Measurements from ENCODE around the gene GLT8D1. TPM values are rescaled to one million over a fixed set of nuclear protein-coding genes. Genes with fewer than 3 reads are reported as not detected.
"Not testable (repeated sequence)": the region's sequence is repeated elsewhere in the genome, so short reads cannot be mapped to it uniquely, and the experiment has no call there.

GLT8D1 gene
- total RNA-seq, 1 experiment from 2014 or later: 82.7 TPM

- DNase-seq (ENCODE audit: low spot score): no peak
These were observed 25.8 kb downstream of the GLT8D1 start for GRCh38 chr3:52679811-52680210.

GRCh38 chr3:52679199-52679538 is 26.4 kb downstream of the GLT8D1 start:
- DNase-seq (ENCODE audit: low spot score): no peak

GRCh38 chr3:52678265-52679198 is 27.1 kb downstream of the GLT8D1 start:
- DNase-seq (ENCODE audit: low spot score): no peak

- DNase-seq (ENCODE audit: low spot score): not testable (repeated sequence)
These were observed 29.4 kb downstream of the GLT8D1 start for GRCh38 chr3:52676201-52676600.

- no peak for DNase-seq (ENCODE audit: low spot score)
These were observed 33.9 kb downstream of the GLT8D1 start for GRCh38 chr3:52671676-52672075.

- peak; percentile 98 for DNase-seq (ENCODE audit: low spot score)
These were observed 34.7 kb downstream of the GLT8D1 start for GRCh38 chr3:52670621-52671521.

GRCh38 chr3:52663098-52663497 is 42.5 kb downstream of the GLT8D1 start:
- DNase-seq (ENCODE audit: low spot score): no peak

GRCh38 chr3:52660046-52660445 is 45.5 kb downstream of the GLT8D1 start:
- DNase-seq (ENCODE audit: low spot score): no peak

GRCh38 chr3:52655895-52656294 is 49.7 kb downstream of the GLT8D1 start:
- no peak for DNase-seq (ENCODE audit: low spot score)

GRCh38 chr3:52651592-52651991 is 54.0 kb downstream of the GLT8D1 start:
- DNase-seq (ENCODE audit: low spot score): no peak

GRCh38 chr3:52650439-52650838 is 55.2 kb downstream of the GLT8D1 start:
- DNase-seq (ENCODE audit: low spot score): no peak

GRCh38 chr3:52649461-52650210 is 56.0 kb downstream of the GLT8D1 start:
- no peak for DNase-seq (ENCODE audit: low spot score)

GRCh38 chr3:52645549-52645948 is 60.0 kb downstream of the GLT8D1 start:
- DNase-seq (ENCODE audit: low spot score): no peak

Other genes with a start within 250 kb of the GLT8D1 start
- not detected in 2 replicates for gene STAB1, start 210.5 kb downstream of the GLT8D1 start, total RNA-seq (2014; rRNA removed; shearing (Covaris generic))
- 44.5 and 46.9 TPM in 2 replicates for gene NT5DC2, start 171.9 kb downstream of the GLT8D1 start, total RNA-seq (2014; rRNA removed; shearing (Covaris generic))
- 1.5 and 102 TPM in 2 replicates for gene UQCC5, start 169.2 kb downstream of the GLT8D1 start, total RNA-seq (2014; rRNA removed; shearing (Covaris generic))
- 17.3 and 17.4 TPM in 2 replicates for gene PBRM1, start 19.9 kb downstream of the GLT8D1 start, total RNA-seq (2014; rRNA removed; shearing (Covaris generic))
- 75.7 and 81.7 TPM in 2 replicates for gene GNL3, start 19.8 kb downstream of the GLT8D1 start, total RNA-seq (2014; rRNA removed; shearing (Covaris generic))
- 153 and 208 TPM in 2 replicates for gene SPCS1, start 315 bp upstream of the GLT8D1 start, total RNA-seq (2014; rRNA removed; shearing (Covaris generic))
- 9.0 and 10.9 TPM in 2 replicates for gene NEK4, start 65.1 kb upstream of the GLT8D1 start, total RNA-seq (2014; rRNA removed; shearing (Covaris generic))
- gene ITIH1, start 71.8 kb upstream of the GLT8D1 start, total RNA-seq (2014; rRNA removed; shearing (Covaris generic)): not detected in 2 replicates
- gene ITIH3, start 89.0 kb upstream of the GLT8D1 start, total RNA-seq (2014; rRNA removed; shearing (Covaris generic)): not detected in 2 replicates
- gene ITIH4, start 124.9 kb upstream of the GLT8D1 start, total RNA-seq (2014; rRNA removed; shearing (Covaris generic)): 0.10 and 6.1 TPM in 2 replicates
- gene MUSTN1, start 129.2 kb upstream of the GLT8D1 start, total RNA-seq (2014; rRNA removed; shearing (Covaris generic)): not detected in 2 replicates
- gene STIMATE, start 191.8 kb upstream of the GLT8D1 start, total RNA-seq (2014; rRNA removed; shearing (Covaris generic)): 4.0 and 5.0 TPM in 2 replicates